AG09309 (cell line): ENCODE data around the gene NPTXR.

Source experiments
- DNase-seq: peaks from one replicate; pipeline ENCODE4 v3.0.0-alpha.2; 2010; ENCODE audit warnings: low read depth
- H3K4me3 ChIP-seq: 2 replicates; pipeline ENCODE4 v1.5.1; 2011; ENCODE audit warnings: mild to moderate bottlenecking, low read depth, low read length, moderate library complexity; ENCODE audit not compliant: control insufficient read depth
- TF ChIP-seq, protein P1 (sequence below): IDR thresholded peaks from 2 replicates; pipeline ENCODE4 v1.5.1; 2011; ENCODE audit warnings: mild to moderate bottlenecking, low read depth, low read length, inconsistent platforms; ENCODE audit not compliant: insufficient read depth, control insufficient read depth; ENCODE audit errors: missing control alignments

Gene NPTXR

DNA sequence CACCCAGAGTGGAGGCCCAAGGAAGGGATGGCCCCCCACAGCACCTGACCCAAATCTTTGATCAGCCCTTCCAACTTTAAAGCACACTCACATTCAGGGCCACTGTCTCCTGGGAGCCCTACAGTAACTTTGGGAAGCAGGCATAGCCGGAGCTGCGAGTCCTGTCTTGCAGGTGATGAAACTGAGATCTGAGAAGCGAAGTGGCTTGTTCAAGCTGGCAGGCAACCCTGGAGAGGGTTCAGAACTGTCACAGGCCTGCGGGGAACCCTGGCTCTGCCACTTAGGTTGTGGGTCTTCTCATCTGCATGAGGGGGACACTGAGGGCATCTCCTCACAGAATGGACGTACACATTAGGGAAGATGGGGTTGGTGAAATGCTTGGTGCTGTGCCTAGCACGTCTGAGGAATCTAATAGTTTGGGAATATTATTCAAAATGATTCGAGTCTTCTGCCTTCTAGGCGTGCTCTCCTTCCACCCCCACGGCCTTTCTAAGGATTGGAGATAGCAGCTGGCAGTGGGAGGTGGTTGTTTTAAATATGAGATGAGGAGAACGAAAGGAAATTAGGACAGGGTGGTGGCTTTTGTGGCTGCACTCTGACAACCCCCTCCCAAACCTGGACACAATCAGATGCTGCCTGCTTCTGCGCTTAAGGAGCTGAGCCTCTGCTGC is 69.2 kb downstream of the NPTXR start:
- TF ChIP-seq, protein P1, sequence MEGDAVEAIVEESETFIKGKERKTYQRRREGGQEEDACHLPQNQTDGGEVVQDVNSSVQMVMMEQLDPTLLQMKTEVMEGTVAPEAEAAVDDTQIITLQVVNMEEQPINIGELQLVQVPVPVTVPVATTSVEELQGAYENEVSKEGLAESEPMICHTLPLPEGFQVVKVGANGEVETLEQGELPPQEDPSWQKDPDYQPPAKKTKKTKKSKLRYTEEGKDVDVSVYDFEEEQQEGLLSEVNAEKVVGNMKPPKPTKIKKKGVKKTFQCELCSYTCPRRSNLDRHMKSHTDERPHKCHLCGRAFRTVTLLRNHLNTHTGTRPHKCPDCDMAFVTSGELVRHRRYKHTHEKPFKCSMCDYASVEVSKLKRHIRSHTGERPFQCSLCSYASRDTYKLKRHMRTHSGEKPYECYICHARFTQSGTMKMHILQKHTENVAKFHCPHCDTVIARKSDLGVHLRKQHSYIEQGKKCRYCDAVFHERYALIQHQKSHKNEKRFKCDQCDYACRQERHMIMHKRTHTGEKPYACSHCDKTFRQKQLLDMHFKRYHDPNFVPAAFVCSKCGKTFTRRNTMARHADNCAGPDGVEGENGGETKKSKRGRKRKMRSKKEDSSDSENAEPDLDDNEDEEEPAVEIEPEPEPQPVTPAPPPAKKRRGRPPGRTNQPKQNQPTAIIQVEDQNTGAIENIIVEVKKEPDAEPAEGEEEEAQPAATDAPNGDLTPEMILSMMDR: no peak
- no peak overlapping the region for H3K4me3 ChIP-seq
- no peak for DNase-seq

DNA sequence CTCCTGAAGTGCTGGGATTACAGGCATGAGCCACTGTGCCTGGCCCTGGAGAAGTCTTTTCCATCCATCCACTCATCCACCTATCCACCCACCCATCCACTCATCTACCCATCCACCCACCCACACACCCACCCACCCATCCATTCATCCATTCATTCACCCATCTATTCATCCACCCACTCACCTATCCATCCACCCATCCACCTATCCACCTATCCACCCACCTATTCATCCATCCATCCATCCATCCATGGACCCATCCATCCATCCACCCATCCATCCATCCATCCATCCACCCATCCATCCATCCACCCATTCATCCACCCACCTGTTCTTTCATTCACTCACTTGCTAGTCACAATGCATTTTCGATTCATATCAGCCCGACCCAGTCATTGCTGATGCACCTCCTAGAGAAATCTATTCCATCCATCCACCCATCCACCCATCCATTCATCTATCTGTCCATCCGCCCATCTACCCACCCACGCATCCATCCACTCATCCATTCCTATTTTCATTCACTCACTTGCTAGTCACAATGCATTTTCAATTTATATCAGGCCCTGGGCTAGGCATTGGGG is 70.4 kb downstream of the NPTXR start:
- TF ChIP-seq, protein P1: no peak
- no peak for DNase-seq
- H3K4me3 ChIP-seq: no peak overlapping the region

DNA sequence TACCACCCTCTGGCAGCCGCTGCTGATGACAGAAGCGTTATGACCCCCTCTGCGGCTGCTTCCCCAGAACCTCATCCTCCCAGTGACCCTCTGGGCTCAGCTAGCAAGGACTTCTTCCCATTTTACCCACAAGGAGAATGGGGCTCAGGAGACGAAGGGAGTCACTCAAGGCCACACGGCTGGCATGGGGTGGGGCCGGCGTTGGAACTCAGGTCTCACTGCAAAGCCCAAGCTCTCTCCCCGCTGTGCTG is 71.3 kb downstream of the NPTXR start:
- H3K4me3 ChIP-seq: no peak overlapping the region
- DNase-seq: no peak
- TF ChIP-seq, protein P1: no peak

DNA sequence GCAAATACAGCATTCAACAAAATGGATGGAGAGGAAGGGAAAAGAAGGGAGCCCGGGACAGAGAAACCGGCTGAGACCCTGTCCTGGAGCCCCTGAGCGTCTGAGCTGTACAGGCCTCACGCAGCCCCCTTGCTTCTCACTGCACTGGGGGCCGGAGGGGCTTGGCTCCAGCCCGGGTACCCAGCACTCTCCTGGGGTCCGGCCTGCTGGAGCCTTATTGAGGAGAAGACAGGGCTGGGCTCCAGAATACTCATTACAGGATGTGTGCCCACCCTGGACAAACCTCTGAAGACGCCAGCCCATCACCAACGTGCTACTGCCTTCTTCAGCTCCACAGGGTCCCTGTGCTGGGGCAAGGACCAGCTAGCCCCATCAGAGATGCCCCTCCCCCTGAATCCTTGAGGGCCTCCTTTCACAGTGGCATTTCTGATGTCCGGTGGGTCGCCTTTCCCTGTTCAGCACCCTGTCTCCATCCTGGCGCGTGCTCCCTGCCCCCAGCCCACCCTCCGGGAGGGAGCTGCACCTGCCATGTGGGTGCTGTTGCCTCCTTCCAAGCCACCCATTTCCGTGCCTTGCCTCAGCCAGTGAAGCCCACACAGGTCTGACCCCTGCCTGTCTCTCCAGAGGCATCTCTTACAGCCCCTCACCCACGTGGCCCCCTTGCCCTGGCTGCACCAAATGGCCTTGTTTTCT is 73.4 kb downstream of the NPTXR start:
- DNase-seq: no peak
- no peak overlapping the region for H3K4me3 ChIP-seq
- TF ChIP-seq, protein P1: no peak
